Measurements from ENCODE around the gene LRRN2. TPM values are rescaled to one million over a fixed set of nuclear protein-coding genes. Genes with fewer than 3 reads are reported as not detected.
A peak's percentile ranks its signal among the peaks of the same experiment; 100 is the strongest.

Gene LRRN2
- total and polyA plus RNA-seq, 2 experiments from 2014 or later = 3.7 to 4.9 TPM

GRCh38 chr1:204663644-204664383 lies 21.7 kb downstream of the LRRN2 start:
- Histone ChIP-seq H3K36me3 (no peaks in the 10 kb centered on the region), H3K9me3 (ENCODE audit: low read depth) (no peaks in the 10 kb centered on the region), H3K27ac (no peak overlapping the region), H3K27me3 (no peaks in the 10 kb centered on the region), H3K4me3 (no peak overlapping the region), H3K4me1 (ENCODE audit: low read depth) (no peaks in the 10 kb centered on the region)
- TF ChIP-seq, protein P1, sequence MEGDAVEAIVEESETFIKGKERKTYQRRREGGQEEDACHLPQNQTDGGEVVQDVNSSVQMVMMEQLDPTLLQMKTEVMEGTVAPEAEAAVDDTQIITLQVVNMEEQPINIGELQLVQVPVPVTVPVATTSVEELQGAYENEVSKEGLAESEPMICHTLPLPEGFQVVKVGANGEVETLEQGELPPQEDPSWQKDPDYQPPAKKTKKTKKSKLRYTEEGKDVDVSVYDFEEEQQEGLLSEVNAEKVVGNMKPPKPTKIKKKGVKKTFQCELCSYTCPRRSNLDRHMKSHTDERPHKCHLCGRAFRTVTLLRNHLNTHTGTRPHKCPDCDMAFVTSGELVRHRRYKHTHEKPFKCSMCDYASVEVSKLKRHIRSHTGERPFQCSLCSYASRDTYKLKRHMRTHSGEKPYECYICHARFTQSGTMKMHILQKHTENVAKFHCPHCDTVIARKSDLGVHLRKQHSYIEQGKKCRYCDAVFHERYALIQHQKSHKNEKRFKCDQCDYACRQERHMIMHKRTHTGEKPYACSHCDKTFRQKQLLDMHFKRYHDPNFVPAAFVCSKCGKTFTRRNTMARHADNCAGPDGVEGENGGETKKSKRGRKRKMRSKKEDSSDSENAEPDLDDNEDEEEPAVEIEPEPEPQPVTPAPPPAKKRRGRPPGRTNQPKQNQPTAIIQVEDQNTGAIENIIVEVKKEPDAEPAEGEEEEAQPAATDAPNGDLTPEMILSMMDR (IDR thresholded peaks at IDR 0.05; ENCODE audit: low read depth, low read length) = no peak
- DNase-seq (ENCODE audit: low read depth in 1 of 2, low spot score in 1 of 2) = no peak

- TF ChIP-seq, protein P1 (IDR thresholded peaks at IDR 0.05; ENCODE audit: low read depth, low read length) = no peak
- Histone ChIP-seq H3K4me3 (no peak overlapping the region), H3K4me1 (ENCODE audit: low read depth) (no peaks in the 10 kb centered on the region), H3K9me3 (ENCODE audit: low read depth) (no peaks in the 10 kb centered on the region), H3K27ac (no peak overlapping the region), H3K27me3 (no peaks in the 10 kb centered on the region), H3K36me3 (no peaks in the 10 kb centered on the region)
- DNase-seq (ENCODE audit: low read depth in 1 of 2, low spot score in 1 of 2) = no peak
Observed at GRCh38 chr1:204662530-204662929, 23.0 kb downstream of the LRRN2 start.

- TF ChIP-seq, protein P1 (IDR thresholded peaks at IDR 0.05; ENCODE audit: low read depth, low read length) = no peak
Observed at GRCh38 chr1:204660509-204660908, 25.0 kb downstream of the LRRN2 start.

DNA sequence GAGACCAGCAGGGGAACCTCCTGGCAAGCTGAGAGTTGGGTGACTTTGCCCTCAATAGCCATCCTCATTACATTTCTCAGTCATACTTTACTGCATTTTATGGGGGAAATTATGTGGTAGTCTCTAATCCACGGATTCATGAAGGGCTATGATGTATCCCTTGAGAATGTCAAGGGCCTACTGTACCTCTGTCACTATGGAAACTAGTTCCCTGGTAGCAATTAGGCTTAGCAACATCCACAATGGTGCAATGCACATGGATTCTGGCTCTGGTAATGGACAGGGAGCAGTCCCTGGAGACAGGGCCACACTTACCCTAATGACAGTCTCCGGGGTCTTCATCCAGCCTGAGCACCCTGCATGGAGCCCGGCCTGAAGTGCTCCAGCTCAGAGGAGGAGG lies 26.5 kb downstream of the LRRN2 start:
- TF ChIP-seq, protein P1 (IDR thresholded peaks at IDR 0.05; ENCODE audit: low read depth, low read length) = no peak
- DNase-seq (ENCODE audit: low read depth in 1 of 2, low spot score in 1 of 2) = no peak
- no peaks in the 10 kb centered on the region for H3K4me1 ChIP-seq (ENCODE audit: low read depth)
- no peak overlapping the region for H3K4me3 ChIP-seq
- H3K27ac ChIP-seq = no peak overlapping the region
- H3K9me3 ChIP-seq (ENCODE audit: low read depth) = no peaks in the 10 kb centered on the region
- H3K36me3 ChIP-seq = no peaks in the 10 kb centered on the region
- no peaks in the 10 kb centered on the region for H3K27me3 ChIP-seq

More at GRCh38 chr1:204660509-204660908, 25.0 kb downstream of the LRRN2 start:
- no peaks in the 10 kb centered on the region for H3K9me3 ChIP-seq (ENCODE audit: low read depth)
- no peak overlapping the region for H3K4me3 ChIP-seq
- H3K27me3 ChIP-seq = no peaks in the 10 kb centered on the region
- DNase-seq (ENCODE audit: low read depth in 1 of 2, low spot score in 1 of 2) = peak in 1 of 2 donors; percentile 34
- H3K27ac ChIP-seq = no peak overlapping the region
- H3K4me1 ChIP-seq (ENCODE audit: low read depth) = no peaks in the 10 kb centered on the region
- H3K36me3 ChIP-seq = no peaks in the 10 kb centered on the region

DNA sequence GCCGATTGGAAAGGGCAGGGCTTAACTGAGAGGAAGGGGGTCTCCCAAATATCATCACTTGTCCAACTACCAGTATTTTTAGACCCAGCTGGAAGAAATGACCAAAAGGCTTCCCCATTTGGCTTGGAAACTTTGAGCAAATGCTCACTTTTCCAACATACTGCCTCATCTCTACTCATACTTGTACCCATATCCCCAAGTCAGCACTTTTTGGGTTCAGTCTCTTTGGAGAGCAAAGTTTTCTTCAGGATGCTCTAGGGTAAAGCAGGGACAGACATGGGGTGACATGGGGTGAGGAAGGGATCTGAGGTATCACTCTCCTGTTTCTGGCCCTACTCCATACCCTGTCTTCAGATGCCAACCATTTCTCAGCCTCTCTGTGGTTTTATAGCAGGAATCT lies 27.2 kb downstream of the LRRN2 start:
- no peaks in the 10 kb centered on the region for H3K36me3 ChIP-seq
- H3K4me1 ChIP-seq (ENCODE audit: low read depth) = no peaks in the 10 kb centered on the region
- H3K9me3 ChIP-seq (ENCODE audit: low read depth) = no peaks in the 10 kb centered on the region
- H3K4me3 ChIP-seq = no peak overlapping the region
- DNase-seq (ENCODE audit: low read depth in 1 of 2, low spot score in 1 of 2) = no peak
- TF ChIP-seq, protein P1 (IDR thresholded peaks at IDR 0.05; ENCODE audit: low read depth, low read length) = no peak
- no peaks in the 10 kb centered on the region for H3K27me3 ChIP-seq
- no peak overlapping the region for H3K27ac ChIP-seq

Data from cardiac muscle cell (in vitro differentiated cells and primary cell).